Ascending aorta (tissue), 2 donors: ENCODE results near the gene PPP2R1A. TPM values are rescaled to one million over a fixed set of nuclear protein-coding genes. Genes with fewer than 3 reads are reported as not detected.

Experiments
- DNase-seq, 2 donors: peaks; one replicate each; pipeline ENCODE4 v3.0.0-alpha.2; 2019; ENCODE audit warnings: low spot score in 2 of 2
- H3K27ac ChIP-seq, 2 donors: fragments of 200-600 bp; sonication (generic); one replicate each; pipeline ENCODE4 v1.5.1; 2016 to 2017; ENCODE audit warnings: mild to moderate bottlenecking in 1 of 2
- H3K27me3 ChIP-seq: fragments of 200-600 bp; sonication (generic); one replicate; pipeline ENCODE4 v1.5.1; 2017
- H3K36me3 ChIP-seq, 2 donors: fragments of 200-600 bp; sonication (generic); one replicate each; pipeline ENCODE4 v1.5.1; 2016
- H3K4me1 ChIP-seq, 2 donors: fragments of 200-600 bp; sonication (generic); one replicate each; pipeline ENCODE4 v1.5.1; 2016 to 2017; ENCODE audit warnings: mild to moderate bottlenecking in 1 of 2
- H3K4me3 ChIP-seq, 2 donors: fragments of 200-600 bp; sonication (generic); one replicate each; pipeline ENCODE4 v1.5.1; 2016 to 2017; ENCODE audit warnings: mild to moderate bottlenecking in 1 of 2
- H3K9me3 ChIP-seq, 2 donors: fragments of 200-600 bp; sonication (generic); one replicate each; pipeline ENCODE4 v1.5.1; 2016
- CTCF ChIP-seq, 3 experiments: fragments of 200-600 bp in 2 of 3; fragments of 450-650 bp in 1 of 3; sonication (generic) in 2 of 3; IDR thresholded peaks; one replicate each; pipeline ENCODE4 v1.5.1; 2016 to 2019; ENCODE audit warnings: antibody characterized with exemption in 3 of 3, mild to moderate bottlenecking in 1 of 3, moderate library complexity in 1 of 3
- intact Hi-C: fragments of 100-400 bp; cut with DNase I; formaldehyde crosslinking; loops from one replicate; pipeline ENCODE4 v1.15.1; 2023
- total RNA-seq: library from RNA; depleted of rRNA; stranded (reverse); fragments of >200 nt; gene quantifications from one replicate; pipeline ENCODE4 v1.1.0, GENCODE V29; 2016

The PPP2R1A gene
- 215 TPM for total RNA-seq

- peak; percentile 42 to 100 for DNase-seq
- H3K4me1 ChIP-seq, result peaks cover 10 to 20% of the 10 kb centered on the region in 2 donors
- intact Hi-C loops, result loop anchor here (1.0 to 5.0 kb wide), 5 partner anchors 10 to 163 kb away; partner anchors contain the start of genes ZNF614, ZNF836 and ZNF841
- no peaks in the 10 kb centered on the region for H3K36me3 ChIP-seq
- peak within 1 kb of the TSS; percentile 58 to 91 for H3K4me3 ChIP-seq
- peak within 1 kb of the TSS; percentile 98 for H3K27ac ChIP-seq
- H3K9me3 ChIP-seq, result no peaks in the 10 kb centered on the region
- no peaks in the 10 kb centered on the region for H3K27me3 ChIP-seq
- no peak for TF ChIP-seq CTCF (IDR thresholded peaks at IDR 0.05)
Observed at GRCh38 chr19:52189735-52190486, at the start of gene PPP2R1A. TSS of gene PPP2R1A (plus strand) at chr19:52190052. CDS start at chr19:52190097, 45 bp downstream.

DNA sequence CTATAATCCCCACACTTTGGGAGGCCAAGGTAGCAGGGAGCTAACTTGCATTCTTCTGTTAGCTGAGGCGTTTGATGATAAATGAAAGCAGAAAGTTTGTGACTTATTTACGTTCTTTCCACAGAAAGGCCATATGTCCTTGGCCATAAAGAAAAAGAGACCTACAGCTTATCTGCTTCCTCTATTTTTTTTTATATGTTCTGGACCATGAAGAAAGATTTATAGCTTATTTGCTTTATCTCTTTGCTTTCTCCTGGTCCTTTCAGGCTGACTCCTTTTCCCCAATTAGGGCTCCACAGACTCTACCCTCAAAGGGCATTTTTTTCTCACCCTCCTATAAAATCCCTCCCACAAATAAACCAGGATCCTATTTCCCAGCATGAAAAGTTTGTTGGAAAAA, 48.6 kb upstream of the PPP2R1A start:
- TF ChIP-seq CTCF (IDR thresholded peaks at IDR 0.05), result no peak
- no peaks in the 10 kb centered on the region for H3K9me3 ChIP-seq
- no peak overlapping the region for H3K4me3 ChIP-seq
- no peak for DNase-seq
- peak overlapping the region; percentile 75 to 93 for H3K27ac ChIP-seq
- H3K27me3 ChIP-seq, result no peaks in the 10 kb centered on the region
- H3K36me3 ChIP-seq, result no peaks in the 10 kb centered on the region
- peaks cover 0 to 6% of the 10 kb centered on the region in 2 donors for H3K4me1 ChIP-seq
- intact Hi-C loops, result no loop called here

GRCh38 chr19:52142001-52142595, 47.8 kb upstream of the PPP2R1A start:
- Histone ChIP-seq H3K9me3 (no peaks in the 10 kb centered on the region), H3K36me3 (no peaks in the 10 kb centered on the region), H3K4me3 (no peak overlapping the region), H3K4me1 (peaks cover 0 to 6% of the 10 kb centered on the region in 2 donors), H3K27me3 (no peaks in the 10 kb centered on the region), H3K27ac (no peak overlapping the region)
- TF ChIP-seq CTCF (IDR thresholded peaks at IDR 0.05), result no peak
- no peak for DNase-seq
- intact Hi-C loops, result no loop called here

GRCh38 chr19:52148256-52148655, 41.6 kb upstream of the PPP2R1A start:
- Histone ChIP-seq H3K36me3 (no peaks in the 10 kb centered on the region), H3K9me3 (peaks cover under 1 to 13% of the 10 kb centered on the region in 2 donors), H3K4me1 (no peaks in the 10 kb centered on the region), H3K27ac (no peak overlapping the region), H3K4me3 (no peak overlapping the region), H3K27me3 (no peaks in the 10 kb centered on the region)
- TF ChIP-seq CTCF (IDR thresholded peaks at IDR 0.05), result no peak
- intact Hi-C loops, result no loop called here
- no peak for DNase-seq

- intact Hi-C loops, result no loop called here
- peaks cover 36 to 88% of the 10 kb centered on the region in 2 donors for H3K9me3 ChIP-seq
- peaks cover 54 to 61% of the 10 kb centered on the region in 2 donors for H3K36me3 ChIP-seq
- H3K27me3 ChIP-seq, result no peaks in the 10 kb centered on the region
- no peak for DNase-seq
- H3K4me3 ChIP-seq, result no peak overlapping the region
- no peaks in the 10 kb centered on the region for H3K4me1 ChIP-seq
- no peak for TF ChIP-seq CTCF (IDR thresholded peaks at IDR 0.05)
- H3K27ac ChIP-seq, result no peak overlapping the region
Observed at GRCh38 chr19:52155596-52156359, 34.1 kb upstream of the PPP2R1A start.
